SHP77 treated with DMSO at 0.1 percent for 48 hours (cell line): ENCODE results near the gene ERMAP.
"Not testable (repeated sequence)": the region's sequence is repeated elsewhere in the genome, so short reads cannot be mapped to it uniquely, and the experiment has no call there.

Source experiments
- DNase-seq: peaks from one replicate; lab custom pipeline; 2025; lab: John Stamatoyannopoulos, UW

Gene ERMAP

GRCh38 chr1:42845193-42845592 is 28.3 kb downstream of the ERMAP start:
- no peak for DNase-seq

- DNase-seq, result no peak
Observed at GRCh38 chr1:42845866-42846256, 28.9 kb downstream of the ERMAP start.

- peak; percentile 95 for DNase-seq
Observed at GRCh38 chr1:42846257-42847110, 29.6 kb downstream of the ERMAP start, which contains the start of gene ZNF691. Gene ZNF691, plus strand, starts transcription at chr1:42846613. Its CDS starts 3,046 bp downstream, at chr1:42849659.

- no peak for DNase-seq
Observed at GRCh38 chr1:42847111-42847595, 30.2 kb downstream of the ERMAP start.

- DNase-seq, result no peak
Observed at GRCh38 chr1:42847721-42848460, 31.0 kb downstream of the ERMAP start.

GRCh38 chr1:42848823-42849537 is 32.1 kb downstream of the ERMAP start:
- DNase-seq, result no peak

GRCh38 chr1:42849944-42850343 is 33.0 kb downstream of the ERMAP start:
- DNase-seq, result no peak

- no peak for DNase-seq
Observed at GRCh38 chr1:42851420-42851819, 34.5 kb downstream of the ERMAP start.

- no peak for DNase-seq
Observed at GRCh38 chr1:42851960-42852607, 35.2 kb downstream of the ERMAP start.

- no peak for DNase-seq
Observed at GRCh38 chr1:42852608-42852980, 35.7 kb downstream of the ERMAP start.

GRCh38 chr1:42853116-42853884 is 36.4 kb downstream of the ERMAP start:
- DNase-seq, result no peak

GRCh38 chr1:42856554-42856953 is 39.6 kb downstream of the ERMAP start:
- not testable (repeated sequence) for DNase-seq

- not testable (repeated sequence) for DNase-seq
Observed at GRCh38 chr1:42859366-42859765, 42.4 kb downstream of the ERMAP start.

- no peak for DNase-seq
Observed at GRCh38 chr1:42860339-42861013, 43.6 kb downstream of the ERMAP start.

GRCh38 chr1:42861014-42861399 is 44.1 kb downstream of the ERMAP start:
- DNase-seq, result no peak

GRCh38 chr1:42866549-42866948 is 49.6 kb downstream of the ERMAP start:
- DNase-seq, result no peak

GRCh38 chr1:42868466-42868865 is 51.5 kb downstream of the ERMAP start:
- DNase-seq, result not testable (repeated sequence)

- DNase-seq, result not testable (repeated sequence)
Observed at GRCh38 chr1:42869254-42869653, 52.3 kb downstream of the ERMAP start.

- DNase-seq, result not testable (repeated sequence)
Observed at GRCh38 chr1:42869751-42870150, 52.8 kb downstream of the ERMAP start.

- DNase-seq, result not testable (repeated sequence)
Observed at GRCh38 chr1:42873108-42873507, 56.2 kb downstream of the ERMAP start.
